GM12872 (cell line): ENCODE measurements around the gene GPRC5B.

Source experiments
- CTCF ChIP-seq: IDR thresholded peaks from 3 replicates; pipeline ENCODE4 v1.5.1; 2011; ENCODE audit warnings: low read depth, mild to moderate bottlenecking, low read length, moderate library complexity; ENCODE audit not compliant: insufficient read depth

Gene GPRC5B

GRCh38 chr16:19876501-19877059 is 8.1 kb downstream of the GPRC5B start:
- TF ChIP-seq CTCF = no peak

GRCh38 chr16:19875900-19876299 is 8.7 kb downstream of the GPRC5B start:
- no peak for TF ChIP-seq CTCF

- no peak for TF ChIP-seq CTCF
Measured at GRCh38 chr16:19874851-19875546, 9.6 kb downstream of the GPRC5B start.

- TF ChIP-seq CTCF = no peak
Measured at GRCh38 chr16:19874026-19874425, 10.6 kb downstream of the GPRC5B start.

GRCh38 chr16:19872935-19873334 is 11.7 kb downstream of the GPRC5B start:
- TF ChIP-seq CTCF = no peak

- TF ChIP-seq CTCF = no peak
Measured at GRCh38 chr16:19872179-19872863, 12.3 kb downstream of the GPRC5B start.

GRCh38 chr16:19871721-19872120 is 12.9 kb downstream of the GPRC5B start:
- TF ChIP-seq CTCF = no peak
